Measurements from ENCODE around the gene RPS3.

DNA sequence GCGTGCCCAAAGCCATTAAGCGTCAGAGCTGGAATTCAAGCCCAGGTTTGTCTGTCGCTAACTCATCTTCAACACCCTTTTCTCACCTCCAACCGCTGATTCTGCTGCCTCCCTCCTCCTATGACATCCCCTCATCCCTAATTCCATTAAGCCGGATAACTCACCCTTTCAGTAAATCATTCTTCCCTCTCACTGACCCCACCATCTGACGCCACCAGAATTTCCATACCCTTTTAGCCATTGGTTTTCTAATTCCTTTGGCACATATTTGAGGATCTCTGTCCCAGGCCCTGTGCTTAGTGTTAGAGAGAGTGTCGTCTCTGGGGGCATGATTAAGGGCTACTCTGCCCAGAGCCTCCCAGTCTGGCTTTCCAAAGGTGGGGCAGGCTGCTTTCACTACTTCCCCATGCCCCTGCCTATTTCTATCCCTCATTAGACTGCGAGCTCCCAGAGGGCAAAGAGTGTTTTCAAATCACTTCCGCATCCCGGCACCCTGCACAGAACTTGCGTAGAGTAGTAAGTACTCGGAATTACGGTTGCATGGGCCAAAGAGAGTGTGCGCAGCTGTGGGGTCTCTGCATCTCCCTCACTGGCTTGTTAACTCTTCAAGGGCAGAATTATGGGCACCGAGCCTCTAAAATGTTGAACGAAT lies 29.8 kb downstream of the RPS3 start:
- TF ChIP-seq CTCF (IDR thresholded peaks at IDR 0.05) (no peak), POLR2A (IDR thresholded peaks at IDR 0.05) (no peak)
